HG03439 (cell line): ENCODE data around the gene OPN4.

Experiments used
- ATAC-seq: cut with Tn5 transposase; IDR thresholded peaks from one replicate; pipeline ENCODE4 v1.9.1; 2021; ENCODE audit warnings: mild to moderate bottlenecking, moderate library complexity; ENCODE audit not compliant: unreplicated experiment

The OPN4 gene

GRCh38 chr10:86699125-86699524 lies 44.8 kb downstream of the OPN4 start:
- ATAC-seq, result no peak

DNA sequence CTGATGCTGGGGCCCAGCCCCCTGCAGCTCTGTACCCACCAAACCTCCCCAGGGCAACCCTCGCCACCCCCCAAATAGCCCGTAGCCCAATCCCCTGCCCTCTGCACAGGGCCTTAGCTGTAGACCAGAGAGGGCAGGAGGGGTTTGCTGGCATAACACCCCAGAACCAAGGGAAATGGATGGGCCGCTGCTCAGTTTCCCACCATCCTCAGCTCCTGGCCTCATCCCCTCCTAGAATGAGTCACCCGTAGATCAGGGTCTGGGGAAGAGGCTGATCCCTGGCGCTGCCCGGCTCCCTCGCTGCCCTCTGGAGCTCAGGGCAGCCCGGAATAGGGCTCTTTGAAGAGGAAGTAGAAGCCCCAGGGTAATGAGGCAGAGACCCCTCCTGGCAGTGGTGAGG lies 45.2 kb downstream of the OPN4 start:
- no peak for ATAC-seq

DNA sequence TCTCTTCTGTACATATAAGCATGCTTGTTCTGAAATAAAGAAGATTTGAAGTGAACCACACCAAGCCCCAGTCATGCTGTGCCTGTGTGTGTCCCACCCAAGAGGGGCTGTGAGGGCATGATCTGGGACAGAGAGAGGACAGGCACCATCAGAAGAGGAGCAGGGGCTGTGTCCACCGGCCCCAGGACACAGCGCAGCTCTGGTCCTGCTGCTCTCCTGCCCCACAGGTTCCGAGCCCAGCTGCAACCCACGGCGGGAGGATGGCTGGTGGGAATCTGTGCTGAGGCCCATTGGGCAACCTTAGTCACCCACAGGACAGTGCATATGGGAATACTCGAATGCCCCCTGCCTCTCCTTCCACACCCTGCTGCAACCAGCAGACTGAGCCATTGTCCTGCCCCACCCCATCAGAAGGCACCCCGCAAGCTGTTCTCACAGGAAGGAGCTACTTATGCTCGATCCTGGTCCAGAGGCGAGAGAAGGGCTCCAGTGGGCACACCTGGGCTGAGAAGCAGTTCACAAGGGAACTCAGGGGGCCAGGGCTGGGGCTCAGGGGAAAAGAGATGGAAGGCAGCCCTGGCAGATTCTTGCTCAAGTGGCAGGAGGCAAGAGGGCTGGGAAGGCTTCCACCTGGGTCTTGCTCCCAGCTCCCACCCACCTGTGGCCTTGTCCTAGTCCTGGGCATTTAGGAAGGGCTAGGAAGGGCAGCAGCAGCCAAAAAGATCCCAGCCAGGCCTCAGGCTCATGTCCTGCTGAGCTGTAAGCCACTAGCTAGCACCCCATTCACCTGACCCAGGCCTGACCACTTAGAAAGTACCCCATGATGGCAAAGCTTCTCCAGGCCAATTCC lies 45.9 kb downstream of the OPN4 start:
- no peak for ATAC-seq

- no peak for ATAC-seq
Observed at GRCh38 chr10:86700851-86701617, 46.7 kb downstream of the OPN4 start.

GRCh38 chr10:86703176-86703575 lies 48.8 kb downstream of the OPN4 start:
- ATAC-seq, result no peak

DNA sequence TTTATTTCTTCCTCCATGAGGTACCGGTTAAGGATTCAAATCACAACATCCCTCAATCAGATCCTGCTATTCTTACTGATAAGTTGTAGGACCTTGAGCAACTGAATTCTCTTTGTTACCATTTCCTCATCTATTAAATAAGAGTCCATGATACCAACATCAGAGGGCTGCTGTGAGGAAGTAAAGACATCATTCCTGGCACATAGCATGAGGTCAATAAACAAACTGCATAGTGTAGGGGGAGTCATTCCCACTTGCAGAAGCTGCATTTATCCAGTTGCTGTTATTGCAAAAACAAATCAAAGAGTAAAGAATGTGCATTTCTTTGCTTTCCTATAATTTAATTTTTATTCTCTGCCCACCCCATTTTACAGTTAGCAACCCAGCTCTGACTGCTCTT lies 50.8 kb downstream of the OPN4 start:
- no peak for ATAC-seq

GRCh38 chr10:86705905-86706304 lies 51.6 kb downstream of the OPN4 start:
- ATAC-seq, result no peak

- no peak for ATAC-seq
Observed at GRCh38 chr10:86706401-86706841, 52.1 kb downstream of the OPN4 start.

GRCh38 chr10:86706977-86707376 lies 52.6 kb downstream of the OPN4 start:
- no peak for ATAC-seq

GRCh38 chr10:86707505-86707904 lies 53.2 kb downstream of the OPN4 start:
- ATAC-seq, result no peak

DNA sequence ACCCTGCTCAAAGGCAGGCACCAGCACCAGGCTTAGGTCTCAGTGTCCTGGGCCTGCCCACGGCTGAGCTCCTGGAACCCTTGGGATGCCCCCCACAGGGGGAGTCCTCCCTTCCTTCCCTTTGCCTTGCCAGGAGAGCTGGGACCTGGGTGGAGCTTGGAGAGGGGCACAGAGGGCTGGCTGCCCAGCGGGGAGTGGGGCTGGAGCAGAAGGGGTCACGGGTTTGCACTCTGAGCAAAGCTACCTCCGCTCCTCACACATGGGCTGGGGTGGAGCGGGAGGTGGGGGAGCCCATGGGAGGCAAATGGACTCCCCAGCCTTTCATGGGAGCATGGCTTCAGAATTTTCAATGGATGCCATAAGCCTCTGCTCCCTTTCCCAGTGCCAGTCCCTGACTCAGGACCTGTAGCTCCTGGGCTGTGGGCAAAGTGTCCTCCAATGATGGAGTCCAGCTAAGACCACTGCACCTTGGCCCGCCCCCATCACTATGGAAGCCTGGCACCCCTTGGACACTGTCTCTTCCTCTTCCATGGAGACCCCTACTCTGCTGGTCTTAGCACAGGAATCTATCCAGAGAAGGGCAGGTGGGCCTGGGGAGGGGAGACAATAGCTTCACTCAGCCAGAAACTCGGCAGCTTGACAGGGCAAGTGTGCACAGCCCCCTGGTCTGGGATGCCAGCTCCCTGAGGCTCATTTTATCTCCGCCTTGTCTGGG lies 53.9 kb downstream of the OPN4 start:
- no peak for ATAC-seq

- ATAC-seq, result no peak
Observed at GRCh38 chr10:86708783-86709380, 54.5 kb downstream of the OPN4 start.

GRCh38 chr10:86709396-86710185 lies 55.2 kb downstream of the OPN4 start:
- no peak for ATAC-seq

GRCh38 chr10:86710987-86711512 lies 56.7 kb downstream of the OPN4 start:
- peak; percentile 76 for ATAC-seq

GRCh38 chr10:86711513-86712316 lies 57.4 kb downstream of the OPN4 start:
- ATAC-seq, result peak; percentile 47

- ATAC-seq, result peak; percentile 26
Observed at GRCh38 chr10:86712317-86712707, 58.0 kb downstream of the OPN4 start.

GRCh38 chr10:86715156-86715795 lies 60.9 kb downstream of the OPN4 start:
- no peak for ATAC-seq

GRCh38 chr10:86715836-86716235 lies 61.5 kb downstream of the OPN4 start:
- ATAC-seq, result no peak
